B cell (primary cell): ENCODE data around the gene ZC3H7A. TPM values are rescaled to one million over a fixed set of nuclear protein-coding genes. Genes with fewer than 3 reads are reported as not detected.

Experiments
- ATAC-seq: fragments of 200-7000 bp; cut with Tn5 transposase; one replicate; pipeline ENCODE4 v1.10.0; 2021; ENCODE audit warnings: low read depth, mild to moderate bottlenecking, moderate number of reproducible peaks, moderate library complexity
- CTCF ChIA-PET: fragments of 350-600 bp; sonication (Branson Sonifier 250); formaldehyde crosslinking; loops from one replicate; lab custom pipeline; 2021; ENCODE audit warnings: antibody characterized with exemption, inconsistent platforms; lab: Charles Lee
- POLR2A ChIA-PET: fragments of 350-600 bp; sonication (Branson Sonifier 250); formaldehyde crosslinking; loops from one replicate; lab custom pipeline; 2021; ENCODE audit warnings: antibody characterized with exemption; lab: Charles Lee
- DNase-seq: peaks from one replicate; pipeline ENCODE4 v3.0.0; 2013
- H2AFZ ChIP-seq: 2 replicates; pipeline ENCODE4 v1.6.1; 2012; ENCODE audit warnings: mild to moderate bottlenecking, low read depth, low read length; ENCODE audit not compliant: insufficient read depth, poor library complexity, severe bottlenecking
- H3K27ac ChIP-seq, 2 donors: 1 replicate in 1 of 2; 2 replicates in 1 of 2; pipeline ENCODE4 v1.5.1; 2012 to 2013; ENCODE audit warnings: low read length in 2 of 2, mild to moderate bottlenecking in 2 of 2, moderate library complexity in 1 of 2
- H3K27me3 ChIP-seq, 4 experiments: fragments of 200-600 bp in 1 of 4; sonication (generic) in 1 of 4; replicated peaks in 1 of 4; 1 replicate in 2 of 4; 2 replicates in 2 of 4; pipeline versions ENCODE4 v1.6.1 to v1.7.0; 2013 to 2016; ENCODE audit warnings: low read length in 3 of 4, mild to moderate bottlenecking in 2 of 4, mixed read lengths in 1 of 4, moderate library complexity in 1 of 4; ENCODE audit not compliant: insufficient read depth in 4 of 4, control insufficient read depth in 3 of 4; ENCODE audit errors: control extremely low read depth in 1 of 4
- H3K36me3 ChIP-seq, 2 experiments: replicated peaks in 1 of 2; 1 replicate in 1 of 2; 2 replicates in 1 of 2; pipeline versions ENCODE4 v1.6.1 to v1.7.1; 2013; ENCODE audit warnings: low read length in 1 of 2; ENCODE audit not compliant: insufficient read depth in 2 of 2, control insufficient read depth in 1 of 2; ENCODE audit errors: control extremely low read depth in 1 of 2, extremely low read depth in 1 of 2
- H3K4me1 ChIP-seq, 2 donors: fragments of 200-600 bp in 1 of 2; sonication (generic) in 1 of 2; 1 replicate in 1 of 2; 2 replicates in 1 of 2; pipeline versions ENCODE4 v1.5.1 to v1.6.1; 2013 to 2017; ENCODE audit warnings: low read length in 2 of 2; ENCODE audit not compliant: control insufficient read depth in 2 of 2, insufficient read depth in 2 of 2
- H3K4me2 ChIP-seq: replicated peaks from 2 replicates; pipeline ENCODE3; 2012; ENCODE audit warnings: mild to moderate bottlenecking, low read depth, low read length; ENCODE audit not compliant: poor library complexity, severe bottlenecking
- H3K4me3 ChIP-seq, 5 experiments: fragments of 200-600 bp in 1 of 5; sonication (generic) in 1 of 5; 1 replicate in 3 of 5; 2 replicates in 2 of 5; pipeline versions ENCODE4 v1.5.1 to v1.7.0; 2011 to 2016; ENCODE audit warnings: low read length in 4 of 5, mild to moderate bottlenecking in 4 of 5, low read depth in 2 of 5, control low read depth in 1 of 5, moderate library complexity in 1 of 5; ENCODE audit not compliant: insufficient read depth in 1 of 5; ENCODE audit errors: control extremely low read depth in 1 of 5, extremely low read depth in 1 of 5
- H3K79me2 ChIP-seq: fragments of 200-600 bp; sonication (generic); one replicate; pipeline ENCODE4 v1.6.0; 2016; ENCODE audit warnings: low read length; ENCODE audit not compliant: control insufficient read depth, insufficient read depth
- H3K9ac ChIP-seq: fragments of 200-600 bp; sonication (generic); 2 replicates; pipeline ENCODE4 v1.6.1; 2017; ENCODE audit warnings: mild to moderate bottlenecking, low read length, moderate library complexity
- H3K9me3 ChIP-seq, 3 donors: one replicate each; pipeline versions ENCODE4 v1.6.1 to v1.7.1; 2013; ENCODE audit warnings: low read length in 2 of 3; ENCODE audit not compliant: control insufficient read depth in 2 of 3, insufficient read depth in 1 of 3; ENCODE audit errors: control extremely low read depth in 1 of 3
- H4K20me1 ChIP-seq: 2 replicates; pipeline ENCODE4 v1.6.0; 2012; ENCODE audit warnings: mild to moderate bottlenecking, low read length; ENCODE audit not compliant: insufficient read depth, control insufficient read depth, poor library complexity, severe bottlenecking
- H3K27ac Mint-ChIP-seq: one replicate; pipeline ENCODE4 v1.8.0; 2021; ENCODE audit warnings: mixed read lengths
- H3K27me3 Mint-ChIP-seq: one replicate; pipeline ENCODE4 v1.8.0; 2021; ENCODE audit warnings: mixed read lengths
- H3K4me1 Mint-ChIP-seq: one replicate; pipeline ENCODE4 v1.8.0; 2021; ENCODE audit warnings: mixed read lengths
- H3K4me3 Mint-ChIP-seq: one replicate; pipeline ENCODE4 v1.8.0; 2021; ENCODE audit warnings: mixed read lengths
- H3K9me3 Mint-ChIP-seq: one replicate; pipeline ENCODE4 v1.8.0; 2022; ENCODE audit warnings: mixed read lengths; ENCODE audit not compliant: insufficient read depth
- CTCF ChIP-seq: fragments of 200-600 bp; IDR thresholded peaks from one replicate; pipeline ENCODE4 v1.8.0; 2022; ENCODE audit warnings: antibody characterized with exemption, mild to moderate bottlenecking
- EZH2 ChIP-seq: IDR thresholded peaks from 2 replicates; pipeline ENCODE4 v1.6.1; 2012; ENCODE audit warnings: borderline replicate concordance, low read depth, mild to moderate bottlenecking, moderate library complexity, low read length; ENCODE audit not compliant: insufficient read depth, poor library complexity, severe bottlenecking
- WGBS: methylation state at CpG from one replicate; pipeline ENCODE4 v1.1.5; 2013; ENCODE audit warnings: missing lambda C conversion rate; ENCODE audit not compliant: insufficient coverage; 5-methylcytosine and 5-hydroxymethylcytosine counted together
- intact Hi-C: fragments of 100-400 bp; cut with micrococcal nuclease; formaldehyde crosslinking; loops from one replicate; pipeline ENCODE4 v1.10.0; 2022
- polyA plus RNA-seq: library from polyadenylated mRNA; depleted of rRNA; stranded (reverse); fragments of >200 nt; gene quantifications from 2 replicates; pipeline ENCODE4 v1.2.3, GENCODE V29; 2012
- total RNA-seq, 2 donors: library from RNA; stranded (reverse); fragments of 120-200 nt in 1 of 2; gene quantifications; 1 replicate in 1 of 2; 2 replicates in 1 of 2; pipeline versions ENCODE4 v1.2.3 to v1.2.4, GENCODE V29; 2013 to 2022

Gene ZC3H7A
- total and polyA plus RNA-seq, 2 donors (not counting 1 experiment from before 2014, with no cell fraction given): 40.8 to 126 TPM

GRCh38 chr16:11781773-11782172, 15.3 kb downstream of the ZC3H7A start:
- ATAC-seq: no peak
- Histone ChIP-seq H3K27me3 (no peaks in the 10 kb centered on the region), H3K9me3 (no peaks in the 10 kb centered on the region), H3K36me3 (peaks cover 8 to 19% of the 10 kb centered on the region in 2 experiments), H3K27ac (peak overlapping the region; percentile 98), H4K20me1 (no peaks in the 10 kb centered on the region), H3K4me3 (peak overlapping the region in 1 of 5 experiments; percentile 57), H3K79me2 (peaks cover 70% of the 10 kb centered on the region), H3K4me2 (peak overlapping the region; percentile 70), H2AFZ (no peak overlapping the region), H3K9ac (peak overlapping the region; percentile 58), H3K4me1 (peaks cover 31 to 41% of the 10 kb centered on the region in 2 donors)
- Mint-ChIP-seq H3K4me1 (peaks cover 46% of the 10 kb centered on the region), H3K9me3 (no peaks in the 10 kb centered on the region), H3K27me3 (no peaks in the 10 kb centered on the region), H3K4me3 (peak overlapping the region; percentile 84), H3K27ac (peak overlapping the region; percentile 98)
- 28% methylated on average over 3 of the region's 5 CpGs for WGBS
- intact Hi-C loops: no loop called here
- TF ChIP-seq CTCF: no peak
- TF ChIP-seq EZH2: no peak
- ChIA-PET CTCF (interaction anchor here (1.0 to 7.8 kb wide), 4 partner anchors 10 to 16 kb away, joined by 3 to 67 read pairs (median 7); partner anchors contain the start of gene ZC3H7A), POLR2A (interaction anchor here (0.6 to 4.8 kb wide), 7 partner anchors 12 to 381 kb away, joined by 3 to 28 read pairs (median 3); partner anchors contain the start of genes TXNDC11 and ZC3H7A)
- DNase-seq: peak; percentile 35

- ChIA-PET POLR2A (interaction anchor here (1.1 to 4.8 kb wide), 4 partner anchors 11 to 39 kb away, joined by 3 to 28 read pairs (median 8); partner anchors contain the start of genes TXNDC11 and ZC3H7A), CTCF (interaction anchor here (0.5 to 7.8 kb wide), 5 partner anchors 9 to 64 kb away, joined by 3 to 67 read pairs (median 4); partner anchors contain the start of gene ZC3H7A)
- Histone ChIP-seq H2AFZ (no peak overlapping the region), H3K9ac (no peak overlapping the region), H3K4me2 (no peak overlapping the region), H3K27ac (peak overlapping the region in 1 of 2 donors; percentile 30), H3K27me3 (no peaks in the 10 kb centered on the region), H3K36me3 (peaks cover 12 to 24% of the 10 kb centered on the region in 2 experiments), H3K79me2 (peaks cover 65% of the 10 kb centered on the region), H3K9me3 (no peaks in the 10 kb centered on the region), H4K20me1 (no peaks in the 10 kb centered on the region), H3K4me1 (peaks cover 31 to 41% of the 10 kb centered on the region in 2 donors), H3K4me3 (no peak overlapping the region)
- TF ChIP-seq EZH2 (no peak), CTCF (no peak)
- WGBS: 91% methylated on average over 4 of the region's 4 CpGs
- ATAC-seq (no peak), DNase-seq (no peak)
- Mint-ChIP-seq H3K4me1 (peaks cover 40% of the 10 kb centered on the region), H3K27ac (peak overlapping the region; percentile 98), H3K4me3 (no peak overlapping the region), H3K9me3 (no peaks in the 10 kb centered on the region), H3K27me3 (no peaks in the 10 kb centered on the region)
- intact Hi-C loops: no loop called here
These were observed 15.9 kb downstream of the ZC3H7A start for GRCh38 chr16:11780991-11781680.
